ENCODE measurements around the gene MTMR12.

DNA sequence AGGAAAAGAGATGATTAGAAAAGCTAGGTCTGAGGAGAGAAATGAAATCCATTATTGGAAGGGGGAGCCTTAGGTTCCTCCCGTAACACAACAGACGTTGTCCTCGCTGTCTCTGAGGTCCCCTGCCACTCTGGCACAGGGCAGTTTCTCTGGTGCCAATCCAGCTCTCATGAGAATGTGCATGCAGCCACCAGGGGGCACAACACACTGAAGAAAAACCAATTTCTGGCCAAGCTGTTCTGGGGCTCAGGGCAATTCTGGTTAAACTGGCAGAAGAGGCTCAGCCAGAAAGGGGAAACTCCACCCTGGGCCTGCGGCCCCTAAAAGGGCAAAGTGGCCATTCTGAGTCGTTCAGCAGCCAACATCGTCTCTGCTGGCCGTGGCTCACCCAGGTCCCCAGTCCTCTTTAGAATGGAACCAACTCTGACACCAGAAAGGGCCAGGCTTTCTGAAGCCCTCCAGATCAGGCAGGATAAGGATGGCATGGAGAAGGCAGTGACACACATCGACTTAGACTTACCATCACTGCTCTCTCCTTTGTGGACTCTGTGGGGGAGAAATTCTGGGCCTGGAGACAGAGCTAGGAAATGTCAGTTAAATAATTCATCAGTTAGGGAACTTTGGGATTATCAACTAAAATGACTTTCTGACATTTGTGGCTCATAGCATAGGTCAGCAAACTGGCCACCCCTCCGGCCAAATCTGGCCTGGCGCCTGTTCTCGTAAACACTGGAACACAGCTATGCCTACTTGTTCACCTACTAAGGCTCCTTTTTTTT is 80.1 kb downstream of the MTMR12 start:
- no peak for TF ChIP-seq EZH2phosphoT487 (IDR thresholded peaks at IDR 0.05; ENCODE audit: insufficient read depth, low read depth)
- no peak for TF ChIP-seq EZH2 (IDR thresholded peaks at IDR 0.05; ENCODE audit: insufficient read depth, poor library complexity, severe bottlenecking)

Data from GM23248 (cell line).